Small intestine (tissue), 7 donors: Measurements from ENCODE around the gene SCAF1. TPM values are rescaled to one million over a fixed set of nuclear protein-coding genes. Genes with fewer than 3 reads are reported as not detected.

Experiments used
- DNase-seq, 2 donors: peaks; one replicate each; pipeline versions ENCODE4 v3.0.0 to v3.0.0-alpha.2; 2013
- FAIRE-seq: peaks from 2 replicates; lab custom pipeline; 2012; peaks lifted over from hg19 to GRCh38; lab: Jason Lieb, UNC
- H3K27ac ChIP-seq, 3 donors: one replicate each; pipeline ENCODE4 v1.5.1; 2013; ENCODE audit warnings: low read length in 2 of 3, mild to moderate bottlenecking in 2 of 3, control low read depth in 1 of 3, inconsistent platforms in 1 of 3, low read depth in 1 of 3, moderate library complexity in 1 of 3
- H3K27me3 ChIP-seq, 3 donors: one replicate each; pipeline ENCODE4 v1.6.1; 2013; ENCODE audit warnings: low read length in 3 of 3, inconsistent platforms in 1 of 3; ENCODE audit not compliant: control insufficient read depth in 3 of 3, insufficient read depth in 3 of 3
- H3K36me3 ChIP-seq, 3 donors: one replicate each; pipeline ENCODE4 v1.6.1; 2013; ENCODE audit warnings: low read length in 3 of 3, inconsistent platforms in 1 of 3, low read depth in 1 of 3, mild to moderate bottlenecking in 1 of 3, moderate library complexity in 1 of 3; ENCODE audit not compliant: control insufficient read depth in 3 of 3, insufficient read depth in 2 of 3
- H3K4me1 ChIP-seq, 3 donors: one replicate each; pipeline ENCODE4 v1.6.1; 2013; ENCODE audit warnings: low read length in 2 of 3, inconsistent platforms in 1 of 3, low read depth in 1 of 3, mild to moderate bottlenecking in 1 of 3, moderate library complexity in 1 of 3; ENCODE audit not compliant: control insufficient read depth in 3 of 3, insufficient read depth in 2 of 3
- H3K4me3 ChIP-seq, 3 donors: one replicate each; pipeline ENCODE4 v1.5.1; 2013; ENCODE audit warnings: low read length in 3 of 3, control low read depth in 1 of 3, inconsistent platforms in 1 of 3, low read depth in 1 of 3, mild to moderate bottlenecking in 1 of 3, moderate library complexity in 1 of 3
- H3K9me3 ChIP-seq, 2 donors: one replicate each; pipeline ENCODE4 v1.6.1; 2013; ENCODE audit warnings: low read depth in 1 of 2, low read length in 1 of 2; ENCODE audit not compliant: control insufficient read depth in 2 of 2, insufficient read depth in 1 of 2
- WGBS, 3 donors: extraction: QIAGEN DNeasy Blood & Tissue Kit; methylation state at CpG; one replicate each; pipeline ENCODE4 v1.1.7; 2013; 5-methylcytosine and 5-hydroxymethylcytosine counted together
- polyA plus RNA-seq, 4 donors: library from polyadenylated mRNA; stranded (reverse) in 3 of 4; unstranded in 1 of 4; fragments of 200-250 nt in 3 of 4; fragments of 120-200 nt in 1 of 4; gene quantifications; one replicate each; pipeline versions ENCODE4 v1.2.1 to v1.2.3, GENCODE V29; 2013
- donor health status: healthy with polysubstance abuse.
- donor health status: control.
- donor health status: control.
- donor health status: Bipolar disorder and iron deficiency.
- donor health status: healthy.

SCAF1 gene
- polyA plus RNA-seq, 4 donors = 10.5 to 36.2 (median 19.8) TPM

- no peaks in the 10 kb centered on the region for H3K9me3 ChIP-seq
- peak overlapping the region in 1 of 3 donors; percentile 42 for H3K27ac ChIP-seq
- H3K4me3 ChIP-seq = peak overlapping the region in 1 of 3 donors; percentile 42
- DNase-seq (peak in 1 of 2 donors; percentile 50), FAIRE-seq (no peak)
- H3K36me3 ChIP-seq = peaks cover 0 to 29% (median 8%) of the 10 kb centered on the region in 3 donors
- peaks cover 0 to 15% (median 5%) of the 10 kb centered on the region in 3 donors for H3K4me1 ChIP-seq
- 10 to 16% (median 14%) methylated on average over 39 of the region's 39 CpGs for WGBS, 3 donors
- peaks cover 0 to 46% (median 0%) of the 10 kb centered on the region in 3 donors for H3K27me3 ChIP-seq
Observed at GRCh38 chr19:49691243-49692146, 49.5 kb downstream of the SCAF1 start.

GRCh38 chr19:49692147-49692506 is 50.1 kb downstream of the SCAF1 start:
- Histone ChIP-seq H3K27ac (no peak overlapping the region), H3K36me3 (peaks cover 0 to 24% (median 5%) of the 10 kb centered on the region in 3 donors), H3K27me3 (peaks cover 0 to 46% (median 0%) of the 10 kb centered on the region in 3 donors), H3K4me3 (no peak overlapping the region), H3K9me3 (no peaks in the 10 kb centered on the region), H3K4me1 (peaks cover 0 to 15% (median 5%) of the 10 kb centered on the region in 3 donors)
- WGBS, 3 donors = 71 to 73% (median 72%) methylated on average over 16 of the region's 16 CpGs
- FAIRE-seq (no peak), DNase-seq (no peak)

GRCh38 chr19:49696115-49696514 is 54.1 kb downstream of the SCAF1 start:
- no peaks in the 10 kb centered on the region for H3K9me3 ChIP-seq
- WGBS, 3 donors = 83 to 86% (median 86%) methylated on average over 6 of the region's 6 CpGs

GRCh38 chr19:49696865-49697264 is 54.9 kb downstream of the SCAF1 start:
- H3K4me3 ChIP-seq = no peak overlapping the region
- FAIRE-seq = no peak
- H3K27me3 ChIP-seq = peaks cover 0 to 25% (median 3%) of the 10 kb centered on the region in 3 donors
- no peak overlapping the region for H3K27ac ChIP-seq
- no peak for DNase-seq
- WGBS, 3 donors = 84 to 91% (median 88%) methylated on average over 7 of the region's 7 CpGs
- H3K36me3 ChIP-seq = no peaks in the 10 kb centered on the region
- no peaks in the 10 kb centered on the region for H3K9me3 ChIP-seq
- no peaks in the 10 kb centered on the region for H3K4me1 ChIP-seq

More at GRCh38 chr19:49696115-49696514, 54.1 kb downstream of the SCAF1 start:
- no peaks in the 10 kb centered on the region for H3K36me3 ChIP-seq
- H3K4me3 ChIP-seq = no peak overlapping the region
- H3K27ac ChIP-seq = no peak overlapping the region
- H3K27me3 ChIP-seq = peaks cover 0 to 27% (median 0%) of the 10 kb centered on the region in 3 donors
- peaks cover 0 to 5% (median 0%) of the 10 kb centered on the region in 3 donors for H3K4me1 ChIP-seq
- FAIRE-seq = no peak
- no peak for DNase-seq

- no peak for FAIRE-seq
- no peak for DNase-seq
- 67 to 91% (median 87%) methylated on average over 5 of the region's 5 CpGs for WGBS, 3 donors
- no peaks in the 10 kb centered on the region for H3K9me3 ChIP-seq
- H3K4me1 ChIP-seq = no peaks in the 10 kb centered on the region
- no peaks in the 10 kb centered on the region for H3K36me3 ChIP-seq
- peaks cover 0 to 14% (median 3%) of the 10 kb centered on the region in 3 donors for H3K27me3 ChIP-seq
- no peak overlapping the region for H3K27ac ChIP-seq
- H3K4me3 ChIP-seq = no peak overlapping the region
Observed at GRCh38 chr19:49699364-49699763, 57.4 kb downstream of the SCAF1 start.

GRCh38 chr19:49700563-49700962 is 58.6 kb downstream of the SCAF1 start:
- DNase-seq (no peak), FAIRE-seq (no peak)
- H3K4me3 ChIP-seq = no peak overlapping the region
- H3K36me3 ChIP-seq = no peaks in the 10 kb centered on the region
- H3K9me3 ChIP-seq = no peaks in the 10 kb centered on the region
- H3K4me1 ChIP-seq = no peaks in the 10 kb centered on the region
- 51 to 63% (median 57%) methylated on average over 11 of the region's 11 CpGs for WGBS, 3 donors
- H3K27me3 ChIP-seq = peaks cover 0 to 14% (median 3%) of the 10 kb centered on the region in 3 donors
- H3K27ac ChIP-seq = no peak overlapping the region

- WGBS, 3 donors = 24 to 47% (median 36%) methylated on average over 30 to 40 of the region's 40 CpGs
- no peak overlapping the region for H3K27ac ChIP-seq
- peaks cover 0 to 14% (median 3%) of the 10 kb centered on the region in 3 donors for H3K27me3 ChIP-seq
- DNase-seq (no peak), FAIRE-seq (no peak)
- peaks cover 0 to 4% (median 0%) of the 10 kb centered on the region in 3 donors for H3K36me3 ChIP-seq
- H3K4me1 ChIP-seq = no peaks in the 10 kb centered on the region
- H3K4me3 ChIP-seq = no peak overlapping the region
- H3K9me3 ChIP-seq = no peaks in the 10 kb centered on the region
Observed at GRCh38 chr19:49701271-49701786, 59.3 kb downstream of the SCAF1 start.

GRCh38 chr19:49704888-49705642 is 63.1 kb downstream of the SCAF1 start:
- H3K4me3 ChIP-seq = no peak overlapping the region
- no peaks in the 10 kb centered on the region for H3K4me1 ChIP-seq
- peaks cover 0 to 4% (median 0%) of the 10 kb centered on the region in 3 donors for H3K36me3 ChIP-seq
- no peak for FAIRE-seq
- no peaks in the 10 kb centered on the region for H3K9me3 ChIP-seq
- peaks cover 0 to 14% (median 3%) of the 10 kb centered on the region in 3 donors for H3K27me3 ChIP-seq
- WGBS, 3 donors = 83 to 87% (median 85%) methylated on average over 22 of the region's 22 CpGs
- no peak overlapping the region for H3K27ac ChIP-seq
- DNase-seq = no peak
